Keratinocyte (primary cell): ENCODE results near the gene NKX2-4. TPM values are rescaled to one million over a fixed set of nuclear protein-coding genes. Genes with fewer than 3 reads are reported as not detected.

ENCODE experiments used
- DNase-seq: peaks from one replicate; pipeline ENCODE4 v3.0.0-alpha.2; 2011; ENCODE audit warnings: low read depth, missing footprints, low spot score
- FAIRE-seq: peaks from 2 replicates; lab custom pipeline; 2011; peaks lifted over from hg19 to GRCh38; lab: Jason Lieb, UNC
- H2AFZ ChIP-seq: 2 replicates; pipeline ENCODE4 v1.6.0; 2012; ENCODE audit warnings: low read length, control low read depth, inconsistent platforms; ENCODE audit not compliant: control insufficient read depth
- H3K27ac ChIP-seq: 2 replicates; pipeline ENCODE4 v1.5.1; 2011; ENCODE audit warnings: low read length; ENCODE audit not compliant: control insufficient read depth, insufficient read depth
- H3K27me3 ChIP-seq: 3 replicates; pipeline ENCODE4 v1.6.0; 2011; ENCODE audit warnings: low read length; ENCODE audit not compliant: control insufficient read depth, insufficient read depth; ENCODE audit errors: extremely low read depth
- H3K36me3 ChIP-seq, 2 experiments: 2 replicates in 1 of 2; 3 replicates in 1 of 2; pipeline ENCODE4 v1.5.1; 2011; ENCODE audit warnings: low read length in 2 of 2, mild to moderate bottlenecking in 1 of 2; ENCODE audit not compliant: control insufficient read depth in 2 of 2, insufficient read depth in 2 of 2; ENCODE audit errors: extremely low read depth in 1 of 2
- H3K4me1 ChIP-seq: 3 replicates; pipeline ENCODE4 v1.5.1; 2011; ENCODE audit warnings: low read length; ENCODE audit not compliant: control insufficient read depth, insufficient read depth; ENCODE audit errors: extremely low read depth
- H3K4me2 ChIP-seq: 3 replicates; pipeline ENCODE4 v1.6.0; 2011; ENCODE audit warnings: low read depth, low read length; ENCODE audit not compliant: control insufficient read depth, insufficient read depth; ENCODE audit errors: extremely low read depth
- H3K4me3 ChIP-seq, 3 experiments: fragments of 200-600 bp in 1 of 3; sonication (generic) in 1 of 3; 2 replicates in 2 of 3; 3 replicates in 1 of 3; pipeline ENCODE4 v1.5.1; 2011 to 2016; ENCODE audit warnings: low read length in 3 of 3, mild to moderate bottlenecking in 3 of 3, control low read depth in 2 of 3, inconsistent platforms in 1 of 3, low read depth in 1 of 3, mixed read lengths in 1 of 3, mixed run types in 1 of 3, moderate library complexity in 1 of 3; ENCODE audit not compliant: control insufficient read depth in 2 of 3, insufficient read depth in 2 of 3; ENCODE audit errors: extremely low read depth in 1 of 3
- H3K79me2 ChIP-seq: 2 replicates; pipeline ENCODE4 v1.6.0; 2012; ENCODE audit warnings: low read length; ENCODE audit not compliant: control insufficient read depth, insufficient read depth
- H3K9ac ChIP-seq: 3 replicates; pipeline ENCODE4 v1.6.0; 2011; ENCODE audit warnings: low read length; ENCODE audit not compliant: control insufficient read depth, insufficient read depth; ENCODE audit errors: extremely low read depth
- H3K9me1 ChIP-seq: 3 replicates; pipeline ENCODE4 v1.6.0; 2011; ENCODE audit warnings: low read length; ENCODE audit not compliant: control insufficient read depth, insufficient read depth; ENCODE audit errors: extremely low read depth
- H3K9me3 ChIP-seq: 2 replicates; pipeline ENCODE4 v1.5.1; 2012; ENCODE audit warnings: low read depth, low read length; ENCODE audit not compliant: control insufficient read depth
- H4K20me1 ChIP-seq: 3 replicates; pipeline ENCODE4 v1.6.0; 2011; ENCODE audit warnings: low read length; ENCODE audit not compliant: control insufficient read depth, insufficient read depth; ENCODE audit errors: extremely low read depth
- EZH2 ChIP-seq: IDR thresholded peaks from one replicate; pipeline ENCODE4 v1.6.1; 2012; ENCODE audit warnings: inconsistent platforms, mild to moderate bottlenecking, low read length, moderate library complexity
- dilution Hi-C: fragments of 300-500 bp; cut with MboI; formaldehyde crosslinking; loops from one replicate; pipeline ENCODE4 v1.7.0; 2020; ENCODE audit warnings: low sequenced_read_pairs; ENCODE audit not compliant: extremely low pct_ligation_motif_present
- polyA plus RNA-seq, 5 experiments: library from polyadenylated mRNA; depleted of rRNA in 3 of 5; stranded (reverse) in 3 of 5; stranded (forward) in 1 of 5; unstranded in 1 of 5; fragments of >200 nt; gene quantifications; 1 replicate in 1 of 5; 2 replicates in 3 of 5; 3 replicates in 1 of 5; pipeline versions ENCODE4 v1.2.1 to v1.2.3, GENCODE V29; 2011 to 2012; ENCODE audit warnings: missing spikeins in 2 of 5, low read depth in 1 of 5, low replicate concordance in 1 of 5
- TF ChIP-seq, protein P1 (sequence below), 3 experiments: IDR thresholded peaks in 1 of 3; conservative IDR thresholded peaks in 1 of 3; optimal IDR thresholded peaks in 1 of 3; 2 replicates in 2 of 3; 3 replicates in 1 of 3; pipeline versions ENCODE3 to v1.5.1; 2011; ENCODE audit warnings: low read length in 3 of 3, mild to moderate bottlenecking in 3 of 3, moderate library complexity in 2 of 3, control low read depth in 1 of 3, inconsistent platforms in 1 of 3; ENCODE audit not compliant: insufficient read depth in 2 of 3; ENCODE audit errors: extremely low read depth in 1 of 3

The NKX2-4 gene
- polyA plus RNA-seq, 1 donor (not counting 4 experiments of a cell fraction or from before 2014, with no cell fraction given), result not detected

- FAIRE-seq (no peak), DNase-seq (no peak)
- no peak overlapping the region for H2AFZ ChIP-seq
- no peaks in the 10 kb centered on the region for H3K27me3 ChIP-seq
- no peaks in the 10 kb centered on the region for H3K9me3 ChIP-seq
- H3K4me1 ChIP-seq, result peaks cover 17% of the 10 kb centered on the region
- no peak overlapping the region for H3K4me3 ChIP-seq
- H3K4me2 ChIP-seq, result no peak overlapping the region
- H3K9ac ChIP-seq, result no peak overlapping the region
- TF ChIP-seq, protein P1, sequence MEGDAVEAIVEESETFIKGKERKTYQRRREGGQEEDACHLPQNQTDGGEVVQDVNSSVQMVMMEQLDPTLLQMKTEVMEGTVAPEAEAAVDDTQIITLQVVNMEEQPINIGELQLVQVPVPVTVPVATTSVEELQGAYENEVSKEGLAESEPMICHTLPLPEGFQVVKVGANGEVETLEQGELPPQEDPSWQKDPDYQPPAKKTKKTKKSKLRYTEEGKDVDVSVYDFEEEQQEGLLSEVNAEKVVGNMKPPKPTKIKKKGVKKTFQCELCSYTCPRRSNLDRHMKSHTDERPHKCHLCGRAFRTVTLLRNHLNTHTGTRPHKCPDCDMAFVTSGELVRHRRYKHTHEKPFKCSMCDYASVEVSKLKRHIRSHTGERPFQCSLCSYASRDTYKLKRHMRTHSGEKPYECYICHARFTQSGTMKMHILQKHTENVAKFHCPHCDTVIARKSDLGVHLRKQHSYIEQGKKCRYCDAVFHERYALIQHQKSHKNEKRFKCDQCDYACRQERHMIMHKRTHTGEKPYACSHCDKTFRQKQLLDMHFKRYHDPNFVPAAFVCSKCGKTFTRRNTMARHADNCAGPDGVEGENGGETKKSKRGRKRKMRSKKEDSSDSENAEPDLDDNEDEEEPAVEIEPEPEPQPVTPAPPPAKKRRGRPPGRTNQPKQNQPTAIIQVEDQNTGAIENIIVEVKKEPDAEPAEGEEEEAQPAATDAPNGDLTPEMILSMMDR (optimal IDR thresholded peaks at IDR 0.05 in 1 of 3, IDR thresholded peaks at IDR 0.05 in 1 of 3, conservative IDR thresholded peaks at IDR 0.05 in 1 of 3; ENCODE audit: extremely low read depth in 1 of 3, insufficient read depth in 2 of 3, low read length in 3 of 3), result no peak
- TF ChIP-seq EZH2, result no peak
- H4K20me1 ChIP-seq, result no peaks in the 10 kb centered on the region
- H3K27ac ChIP-seq, result peak overlapping the region; percentile 4
- H3K79me2 ChIP-seq, result no peaks in the 10 kb centered on the region
- dilution Hi-C loops, result no loop called here
- H3K9me1 ChIP-seq, result no peaks in the 10 kb centered on the region
- no peaks in the 10 kb centered on the region for H3K36me3 ChIP-seq
Measured at GRCh38 chr20:21435576-21435975, 38.2 kb upstream of the NKX2-4 start.

GRCh38 chr20:21433329-21433890, 36.1 kb upstream of the NKX2-4 start:
- no peak overlapping the region for H3K4me2 ChIP-seq
- FAIRE-seq, result no peak
- dilution Hi-C loops, result no loop called here

More at GRCh38 chr20:21433329-21433890, 36.1 kb upstream of the NKX2-4 start:
- Histone ChIP-seq H3K36me3 (no peaks in the 10 kb centered on the region), H3K27ac (no peak overlapping the region), H2AFZ (no peak overlapping the region), H3K79me2 (no peaks in the 10 kb centered on the region), H3K9me1 (no peaks in the 10 kb centered on the region), H3K9me3 (no peaks in the 10 kb centered on the region), H3K27me3 (no peaks in the 10 kb centered on the region), H4K20me1 (no peaks in the 10 kb centered on the region), H3K9ac (no peak overlapping the region), H3K4me3 (no peak overlapping the region), H3K4me1 (peaks cover 17% of the 10 kb centered on the region)
- TF ChIP-seq, protein P1 (optimal IDR thresholded peaks at IDR 0.05 in 1 of 3, IDR thresholded peaks at IDR 0.05 in 1 of 3, conservative IDR thresholded peaks at IDR 0.05 in 1 of 3; ENCODE audit: extremely low read depth in 1 of 3, insufficient read depth in 2 of 3, low read length in 3 of 3), result no peak
- TF ChIP-seq EZH2, result no peak
- DNase-seq, result no peak
